Smooth muscle cell (in vitro differentiated cells): ENCODE data around the gene MNX1. TPM values are rescaled to one million over a fixed set of nuclear protein-coding genes. Genes with fewer than 3 reads are reported as not detected.

Source experiments
- DNase-seq: peaks from one replicate; lab custom pipeline; 2025; ENCODE audit not compliant: unreplicated experiment; lab: John Stamatoyannopoulos, UW
- H2AFZ ChIP-seq: fragments of 200-600 bp; sonication (generic); 2 replicates; pipeline ENCODE4 v1.6.0; 2016; ENCODE audit warnings: antibody characterized with exemption, low read depth, mild to moderate bottlenecking
- H3F3A ChIP-seq: fragments of 200-600 bp; sonication (generic); 2 replicates; pipeline ENCODE4 v1.6.0; 2017; ENCODE audit warnings: antibody characterized with exemption, low read depth
- H3K27ac ChIP-seq: fragments of 200-600 bp; sonication (generic); 2 replicates; pipeline ENCODE4 v1.5.1; 2016; ENCODE audit warnings: low read depth, mild to moderate bottlenecking
- H3K27me3 ChIP-seq: fragments of 200-600 bp; sonication (generic); 2 replicates; pipeline ENCODE4 v1.6.1; 2016; ENCODE audit warnings: low read depth, mild to moderate bottlenecking
- H3K36me3 ChIP-seq: fragments of 200-600 bp; sonication (generic); 2 replicates; pipeline ENCODE4 v1.5.1; 2016; ENCODE audit warnings: low read depth
- H3K4me1 ChIP-seq: fragments of 200-600 bp; sonication (generic); 2 replicates; pipeline ENCODE4 v1.5.1; 2016; ENCODE audit warnings: low read depth
- H3K4me2 ChIP-seq: fragments of 200-600 bp; sonication (generic); 2 replicates; pipeline ENCODE4 v1.6.0; 2016; ENCODE audit warnings: mild to moderate bottlenecking
- H3K4me3 ChIP-seq: fragments of 200-600 bp; sonication (generic); 2 replicates; pipeline ENCODE4 v1.5.1; 2016; ENCODE audit warnings: mild to moderate bottlenecking
- H3K79me2 ChIP-seq: fragments of 200-600 bp; sonication (generic); 2 replicates; pipeline ENCODE4 v1.6.0; 2016; ENCODE audit warnings: low read depth, mild to moderate bottlenecking
- H3K9ac ChIP-seq: fragments of 200-600 bp; sonication (generic); 2 replicates; pipeline ENCODE4 v1.6.0; 2016; ENCODE audit warnings: low read depth
- H3K9me3 ChIP-seq: fragments of 200-600 bp; sonication (generic); replicated peaks from 2 replicates; pipeline ENCODE4 v1.5.1; 2016; ENCODE audit warnings: low read depth
- H4K20me1 ChIP-seq: fragments of 200-600 bp; sonication (generic); 2 replicates; pipeline ENCODE4 v1.6.0; 2016; ENCODE audit warnings: low read depth
- CTCF ChIP-seq: fragments of 200-600 bp; sonication (generic); IDR thresholded peaks from 2 replicates; pipeline ENCODE4 v1.5.1; 2017; ENCODE audit warnings: borderline replicate concordance, mild to moderate bottlenecking, antibody characterized with exemption; ENCODE audit not compliant: insufficient read depth, poor library complexity, severe bottlenecking
- WGBS: methylation state at CpG from one replicate; pipeline ENCODE4 v1.1.7; 2016; ENCODE audit warnings: low lambda C conversion rate; 5-methylcytosine and 5-hydroxymethylcytosine counted together
- polyA plus RNA-seq: library from polyadenylated mRNA; unstranded; fragments of >200 nt; fragmentation: Nextera tagmentation; extraction: Ambion mirVana; gene quantifications from 2 replicates; pipeline ENCODE4 v1.2.1, GENCODE V29; 2016
- total RNA-seq: library from RNA; depleted of rRNA; stranded (reverse); fragments of >200 nt; gene quantifications from 2 replicates; pipeline ENCODE4 v1.2.3, GENCODE V29; 2014

The MNX1 gene
- total and polyA plus RNA-seq, 2 experiments from 2014 or later: not detected

GRCh38 chr7:156993925-156994235 is 16.6 kb downstream of the MNX1 start:
- H3F3A ChIP-seq: no peaks in the 10 kb centered on the region
- no peak for DNase-seq
- no peaks in the 10 kb centered on the region for H3K36me3 ChIP-seq
- H3K27ac ChIP-seq: no peak overlapping the region
- no peaks in the 10 kb centered on the region for H3K4me1 ChIP-seq
- no peak overlapping the region for H2AFZ ChIP-seq
- H3K4me3 ChIP-seq: no peak overlapping the region
- H3K9ac ChIP-seq: no peak overlapping the region
- H3K4me2 ChIP-seq: no peak overlapping the region
- TF ChIP-seq CTCF: no peak
- no peaks in the 10 kb centered on the region for H3K9me3 ChIP-seq
- 75% methylated on average over 10 of the region's 10 CpGs for WGBS
- no peaks in the 10 kb centered on the region for H4K20me1 ChIP-seq
- peaks cover 47% of the 10 kb centered on the region for H3K27me3 ChIP-seq
- no peaks in the 10 kb centered on the region for H3K79me2 ChIP-seq

GRCh38 chr7:156993021-156993924 is 17.2 kb downstream of the MNX1 start:
- no peaks in the 10 kb centered on the region for H4K20me1 ChIP-seq
- no peak overlapping the region for H2AFZ ChIP-seq
- TF ChIP-seq CTCF: no peak

GRCh38 chr7:156989766-156990535 is 20.5 kb downstream of the MNX1 start:
- no peaks in the 10 kb centered on the region for H3F3A ChIP-seq
- no peaks in the 10 kb centered on the region for H3K9me3 ChIP-seq
- H2AFZ ChIP-seq: no peak overlapping the region
- H3K79me2 ChIP-seq: no peaks in the 10 kb centered on the region
- no peak overlapping the region for H3K9ac ChIP-seq
- peaks cover 11% of the 10 kb centered on the region for H3K27me3 ChIP-seq
- no peaks in the 10 kb centered on the region for H3K4me1 ChIP-seq
- TF ChIP-seq CTCF: no peak
- no peaks in the 10 kb centered on the region for H4K20me1 ChIP-seq
- no peak overlapping the region for H3K27ac ChIP-seq
- 91% methylated on average over 25 of the region's 25 CpGs for WGBS
- no peak for DNase-seq
- H3K36me3 ChIP-seq: no peaks in the 10 kb centered on the region
- H3K4me3 ChIP-seq: no peak overlapping the region
- no peak overlapping the region for H3K4me2 ChIP-seq

More at GRCh38 chr7:156993021-156993924, 17.2 kb downstream of the MNX1 start:
- H3K4me1 ChIP-seq: no peaks in the 10 kb centered on the region
- no peak overlapping the region for H3K27ac ChIP-seq
- H3F3A ChIP-seq: no peaks in the 10 kb centered on the region
- no peak overlapping the region for H3K4me3 ChIP-seq
- no peak for DNase-seq
- WGBS: 81% methylated on average over 31 of the region's 32 CpGs
- H3K36me3 ChIP-seq: no peaks in the 10 kb centered on the region
- peaks cover 41% of the 10 kb centered on the region for H3K27me3 ChIP-seq
- H3K4me2 ChIP-seq: no peak overlapping the region
- no peak overlapping the region for H3K9ac ChIP-seq
- no peaks in the 10 kb centered on the region for H3K79me2 ChIP-seq
- H3K9me3 ChIP-seq: no peaks in the 10 kb centered on the region
